PC-9 (cell line): Measurements from ENCODE around the gene ZFPM1. TPM values are rescaled to one million over a fixed set of nuclear protein-coding genes. Genes with fewer than 3 reads are reported as not detected.

ENCODE experiments used
- BruUV-seq: library from RNA; stranded (reverse); fragments of 400-500 nt; replicated peaks from 2 replicates; lab custom pipeline; 2021; lab: Mats Ljungman, UMichigan
- CTCF ChIA-PET: fragments of 300-600 bp; sonication (Branson Sonifier 250); formaldehyde crosslinking; loops from one replicate; lab custom pipeline; 2022; ENCODE audit warnings: antibody characterized with exemption; lab: Charles Lee
- POLR2A ChIA-PET: fragments of 300-600 bp; sonication (Branson Sonifier 250); formaldehyde crosslinking; loops from one replicate; lab custom pipeline; 2022; ENCODE audit warnings: antibody characterized with exemption; ENCODE audit not compliant: unreplicated experiment; lab: Charles Lee
- DNase-seq, 2 experiments: peaks; one replicate each; pipeline versions ENCODE4 v3.0.0 to v3.0.0-alpha.2; 2015 to 2022; ENCODE audit warnings: mixed read lengths in 1 of 2
- H2AFZ ChIP-seq: fragments of 200-600 bp; sonication (generic); 2 replicates; pipeline ENCODE4 v1.8.1; 2017; ENCODE audit warnings: antibody characterized with exemption
- H3F3A ChIP-seq: fragments of 200-600 bp; sonication (generic); 2 replicates; pipeline ENCODE4 v1.8.1; 2017; ENCODE audit warnings: antibody characterized with exemption, mild to moderate bottlenecking, low read depth; ENCODE audit not compliant: insufficient read depth
- H3K27ac ChIP-seq: fragments of 200-600 bp; sonication (generic); 2 replicates; pipeline ENCODE4 v1.6.1; 2016; ENCODE audit warnings: mixed run types
- H3K27me3 ChIP-seq: fragments of 200-600 bp; sonication (generic); 2 replicates; pipeline ENCODE4 v1.6.1; 2016; ENCODE audit warnings: low read depth, mixed run types; ENCODE audit not compliant: insufficient read depth
- H3K36me3 ChIP-seq: fragments of 200-600 bp; sonication (generic); 2 replicates; pipeline ENCODE4 v1.6.1; 2016; ENCODE audit warnings: low read depth, mixed run types
- H3K4me1 ChIP-seq: fragments of 200-600 bp; sonication (generic); replicated peaks from 2 replicates; pipeline ENCODE4 v1.6.1; 2016; ENCODE audit warnings: mixed run types; ENCODE audit not compliant: insufficient read depth
- H3K4me2 ChIP-seq: fragments of 200-600 bp; sonication (generic); 2 replicates; pipeline ENCODE4 v1.6.1; 2017; ENCODE audit warnings: mixed run types
- H3K4me3 ChIP-seq: fragments of 200-600 bp; sonication (generic); 2 replicates; pipeline ENCODE4 v1.6.1; 2016; ENCODE audit warnings: mixed run types
- H3K79me2 ChIP-seq: fragments of 200-600 bp; sonication (generic); 2 replicates; pipeline ENCODE4 v1.6.1; 2017; ENCODE audit warnings: low read depth, mixed run types
- H3K9me2 ChIP-seq: fragments of 200-600 bp; sonication (generic); 2 replicates; pipeline ENCODE4 v1.8.1; 2017; ENCODE audit warnings: mild to moderate bottlenecking; ENCODE audit not compliant: insufficient read depth
- H3K9me3 ChIP-seq: fragments of 200-600 bp; sonication (generic); 2 replicates; pipeline ENCODE4 v1.8.1; 2016; ENCODE audit warnings: low read depth; ENCODE audit not compliant: insufficient read depth
- H4K20me1 ChIP-seq: fragments of 200-600 bp; sonication (generic); 2 replicates; pipeline ENCODE4 v1.8.1; 2017; ENCODE audit not compliant: insufficient read depth
- EZH2 ChIP-seq: fragments of 200-600 bp; sonication (generic); IDR thresholded peaks from 2 replicates; pipeline ENCODE4 v1.8.0; 2017; ENCODE audit warnings: antibody characterized with exemption, low read depth
- intact Hi-C: fragments of 100-400 bp; cut with micrococcal nuclease; formaldehyde crosslinking; loops from one replicate; pipeline ENCODE4 v1.10.0; 2022; ENCODE audit not compliant: unreplicated experiment
- total RNA-seq: library from RNA; stranded (reverse); gene quantifications from 2 replicates; pipeline ENCODE4 v1.2.3, GENCODE V29; 2021
- TF ChIP-seq, protein P1 (sequence below): fragments of 200-600 bp; sonication (generic); conservative IDR thresholded peaks from 2 replicates; pipeline ENCODE4 v1.6.1; 2017; ENCODE audit warnings: mixed run types, antibody characterized with exemption, mild to moderate bottlenecking, moderate library complexity

Gene ZFPM1
- total RNA-seq, 1 experiment from 2014 or later: 19.7 TPM

DNA sequence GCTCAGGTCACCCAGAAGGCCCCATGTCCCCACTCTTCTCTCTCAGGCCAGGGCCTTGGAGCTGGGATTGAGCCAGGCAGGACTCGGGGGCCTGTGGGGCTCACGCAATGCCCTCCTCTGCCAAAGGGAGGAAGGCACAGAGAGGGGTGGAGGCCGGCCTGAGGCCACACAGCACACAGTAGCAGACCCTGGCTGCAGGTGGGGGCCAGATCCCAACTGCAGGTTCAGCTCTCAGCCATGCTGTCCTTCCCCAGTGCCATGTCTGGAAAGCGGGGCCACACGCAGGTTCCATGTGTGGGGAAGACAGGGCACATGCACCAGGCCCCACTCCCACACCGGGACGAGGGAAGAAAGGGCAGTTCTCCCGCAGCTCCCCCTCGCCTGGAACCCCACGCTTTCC is 33.3 kb upstream of the ZFPM1 start:
- Histone ChIP-seq H3K36me3 (no peaks in the 10 kb centered on the region), H3K4me1 (no peaks in the 10 kb centered on the region), H3K79me2 (no peaks in the 10 kb centered on the region), H3K9me3 (no peaks in the 10 kb centered on the region), H3K9me2 (no peaks in the 10 kb centered on the region), H3K4me2 (no peak overlapping the region), H3K27ac (no peak overlapping the region), H2AFZ (no peak overlapping the region), H3K4me3 (no peak overlapping the region), H3F3A (no peaks in the 10 kb centered on the region), H4K20me1 (no peaks in the 10 kb centered on the region), H3K27me3 (no peaks in the 10 kb centered on the region)
- TF ChIP-seq, protein P1, sequence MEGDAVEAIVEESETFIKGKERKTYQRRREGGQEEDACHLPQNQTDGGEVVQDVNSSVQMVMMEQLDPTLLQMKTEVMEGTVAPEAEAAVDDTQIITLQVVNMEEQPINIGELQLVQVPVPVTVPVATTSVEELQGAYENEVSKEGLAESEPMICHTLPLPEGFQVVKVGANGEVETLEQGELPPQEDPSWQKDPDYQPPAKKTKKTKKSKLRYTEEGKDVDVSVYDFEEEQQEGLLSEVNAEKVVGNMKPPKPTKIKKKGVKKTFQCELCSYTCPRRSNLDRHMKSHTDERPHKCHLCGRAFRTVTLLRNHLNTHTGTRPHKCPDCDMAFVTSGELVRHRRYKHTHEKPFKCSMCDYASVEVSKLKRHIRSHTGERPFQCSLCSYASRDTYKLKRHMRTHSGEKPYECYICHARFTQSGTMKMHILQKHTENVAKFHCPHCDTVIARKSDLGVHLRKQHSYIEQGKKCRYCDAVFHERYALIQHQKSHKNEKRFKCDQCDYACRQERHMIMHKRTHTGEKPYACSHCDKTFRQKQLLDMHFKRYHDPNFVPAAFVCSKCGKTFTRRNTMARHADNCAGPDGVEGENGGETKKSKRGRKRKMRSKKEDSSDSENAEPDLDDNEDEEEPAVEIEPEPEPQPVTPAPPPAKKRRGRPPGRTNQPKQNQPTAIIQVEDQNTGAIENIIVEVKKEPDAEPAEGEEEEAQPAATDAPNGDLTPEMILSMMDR: no peak
- no peak for TF ChIP-seq EZH2
- no peak for DNase-seq
- POLR2A ChIA-PET: no interaction called here
- CTCF ChIA-PET: no interaction called here
- BruUV-seq: no TSS peak
- intact Hi-C loops: no loop called here

DNA sequence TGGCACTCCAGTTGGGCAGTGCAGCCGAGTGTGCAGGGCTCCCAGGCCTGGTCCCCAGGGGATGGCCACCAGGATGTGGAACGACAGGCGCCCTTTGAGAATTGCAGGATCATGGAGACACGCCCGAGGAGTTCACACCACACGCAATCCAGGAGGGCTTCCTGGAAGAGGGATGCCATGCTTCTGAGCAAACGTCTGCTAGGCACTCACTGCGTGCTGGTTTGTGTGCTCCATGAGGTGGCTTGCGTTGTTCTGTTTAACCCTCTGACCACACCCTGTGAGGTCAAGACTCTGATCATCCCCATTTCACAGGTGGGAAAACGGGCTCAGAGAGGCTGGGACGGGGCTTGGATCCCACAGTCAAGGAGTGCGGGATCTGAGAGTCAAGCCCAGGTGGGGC is 32.6 kb upstream of the ZFPM1 start:
- no peak for DNase-seq
- Histone ChIP-seq H3K9me3 (no peaks in the 10 kb centered on the region), H3F3A (no peaks in the 10 kb centered on the region), H3K36me3 (no peaks in the 10 kb centered on the region), H3K9me2 (no peaks in the 10 kb centered on the region), H3K4me3 (no peak overlapping the region), H3K27me3 (no peaks in the 10 kb centered on the region), H3K4me1 (no peaks in the 10 kb centered on the region), H4K20me1 (no peaks in the 10 kb centered on the region), H3K4me2 (no peak overlapping the region), H3K79me2 (no peaks in the 10 kb centered on the region), H2AFZ (no peak overlapping the region), H3K27ac (no peak overlapping the region)
- intact Hi-C loops: no loop called here
- ChIA-PET POLR2A (no interaction called here), CTCF (no interaction called here)
- TF ChIP-seq, protein P1: no peak
- TF ChIP-seq EZH2: no peak
- no TSS peak for BruUV-seq

DNA sequence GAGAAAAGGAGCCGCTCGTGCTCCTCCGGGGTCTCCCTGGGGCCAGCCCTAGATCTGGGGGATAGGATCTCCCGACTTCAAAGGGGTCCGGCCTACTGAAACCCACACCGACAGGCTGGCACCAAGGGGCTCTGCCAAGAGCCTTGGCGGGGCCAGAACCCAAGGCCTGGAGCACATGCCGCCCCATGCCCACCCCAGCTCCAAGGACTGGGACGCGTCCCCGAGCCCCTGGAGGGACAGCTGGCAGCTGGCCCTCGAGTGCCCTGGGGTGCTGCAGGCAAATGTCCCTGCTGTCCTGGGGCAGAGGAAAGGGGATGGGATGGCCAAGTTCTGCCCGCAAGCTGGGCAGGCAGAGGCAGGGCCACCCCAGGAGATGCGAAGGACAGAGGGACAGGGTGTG is 31.8 kb upstream of the ZFPM1 start:
- Histone ChIP-seq H3K4me3 (no peak overlapping the region), H3F3A (no peaks in the 10 kb centered on the region), H4K20me1 (no peaks in the 10 kb centered on the region), H3K27ac (no peak overlapping the region), H3K9me2 (no peaks in the 10 kb centered on the region), H3K79me2 (no peaks in the 10 kb centered on the region), H3K4me2 (no peak overlapping the region), H2AFZ (no peak overlapping the region), H3K36me3 (no peaks in the 10 kb centered on the region), H3K27me3 (no peaks in the 10 kb centered on the region), H3K4me1 (no peaks in the 10 kb centered on the region), H3K9me3 (no peaks in the 10 kb centered on the region)
- ChIA-PET CTCF (no interaction called here), POLR2A (no interaction called here)
- DNase-seq: no peak
- TF ChIP-seq, protein P1: no peak
- no peak for TF ChIP-seq EZH2
- intact Hi-C loops: no loop called here
- no TSS peak for BruUV-seq
